ENCODE results near the gene NAGPA. TPM values are rescaled to one million over a fixed set of nuclear protein-coding genes. Genes with fewer than 3 reads are reported as not detected.

Gene NAGPA
- total and polyA plus RNA-seq, 10 of the 15 experiments (the other 5 are each of a cell fraction or from before 2014, with no cell fraction given), result 0.03 to 11.6 (median 6.6) TPM

GRCh38 chr16:5062051-5062450 is 28.3 kb upstream of the NAGPA start (continued):
- TF ChIP-seq CREM (IDR thresholded peaks at IDR 0.05; ENCODE audit: low read depth) (peak; percentile 39; the same call in 1 of the 2 replicates), SREBF2 (IDR thresholded peaks at IDR 0.05; ENCODE audit: low read length) (no peak), SP1 (IDR thresholded peaks at IDR 0.05; ENCODE audit: low read depth, low read length) (peak; percentile 61), BCL11A (IDR thresholded peaks at IDR 0.05; ENCODE audit: low read depth, low read length) (peak; percentile 85), PAX5 (IDR thresholded peaks at IDR 0.05; ENCODE audit: borderline replicate concordance, low read depth, low read length) (peak; percentile 93), IKZF2 (IDR thresholded peaks at IDR 0.05) (peak; percentile 65 to 73), DPF2 (IDR thresholded peaks at IDR 0.05) (peak; percentile 55; the same call in 1 of the 2 replicates), MEF2B (IDR thresholded peaks at IDR 0.05; ENCODE audit: partially characterized antibody, poor library complexity, severe bottlenecking) (peak; percentile 88), PML (IDR thresholded peaks at IDR 0.05; ENCODE audit: low read length) (no peak), NFYB (IDR thresholded peaks at IDR 0.05; ENCODE audit: insufficient read depth, low read depth, low read length) (no peak), MTA2 (IDR thresholded peaks at IDR 0.05; ENCODE audit: low read depth) (peak; percentile 35; the same call in 1 of the 2 replicates), HDGF (IDR thresholded peaks at IDR 0.05) (no peak), MEF2A (IDR thresholded peaks at IDR 0.05; ENCODE audit: insufficient read depth, low read depth, low read length) (peak; percentile 54; the same call in 1 of the 2 replicates), EED (IDR thresholded peaks at IDR 0.05; ENCODE audit: low read depth) (0 out of 2 replicates have a peak, but pooled peaks have one; percentile 18), ZNF274 (IDR thresholded peaks at IDR 0.05; ENCODE audit: insufficient read depth, insufficient read length) (no peak), JUND (IDR thresholded peaks at IDR 0.05; ENCODE audit: low read depth, low read length) (peak; percentile 38; the same call in 1 of the 2 replicates), SPI1 (IDR thresholded peaks at IDR 0.05; ENCODE audit: borderline replicate concordance, insufficient read depth, low read depth, low read length) (peak; percentile 33; the same call in 1 of the 2 replicates)
- TF ChIP-seq, protein P1, sequence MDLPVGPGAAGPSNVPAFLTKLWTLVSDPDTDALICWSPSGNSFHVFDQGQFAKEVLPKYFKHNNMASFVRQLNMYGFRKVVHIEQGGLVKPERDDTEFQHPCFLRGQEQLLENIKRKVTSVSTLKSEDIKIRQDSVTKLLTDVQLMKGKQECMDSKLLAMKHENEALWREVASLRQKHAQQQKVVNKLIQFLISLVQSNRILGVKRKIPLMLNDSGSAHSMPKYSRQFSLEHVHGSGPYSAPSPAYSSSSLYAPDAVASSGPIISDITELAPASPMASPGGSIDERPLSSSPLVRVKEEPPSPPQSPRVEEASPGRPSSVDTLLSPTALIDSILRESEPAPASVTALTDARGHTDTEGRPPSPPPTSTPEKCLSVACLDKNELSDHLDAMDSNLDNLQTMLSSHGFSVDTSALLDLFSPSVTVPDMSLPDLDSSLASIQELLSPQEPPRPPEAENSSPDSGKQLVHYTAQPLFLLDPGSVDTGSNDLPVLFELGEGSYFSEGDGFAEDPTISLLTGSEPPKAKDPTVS (IDR thresholded peaks at IDR 0.05; ENCODE audit: low read depth, low read length), result no peak
- TF ChIP-seq, protein P2, sequence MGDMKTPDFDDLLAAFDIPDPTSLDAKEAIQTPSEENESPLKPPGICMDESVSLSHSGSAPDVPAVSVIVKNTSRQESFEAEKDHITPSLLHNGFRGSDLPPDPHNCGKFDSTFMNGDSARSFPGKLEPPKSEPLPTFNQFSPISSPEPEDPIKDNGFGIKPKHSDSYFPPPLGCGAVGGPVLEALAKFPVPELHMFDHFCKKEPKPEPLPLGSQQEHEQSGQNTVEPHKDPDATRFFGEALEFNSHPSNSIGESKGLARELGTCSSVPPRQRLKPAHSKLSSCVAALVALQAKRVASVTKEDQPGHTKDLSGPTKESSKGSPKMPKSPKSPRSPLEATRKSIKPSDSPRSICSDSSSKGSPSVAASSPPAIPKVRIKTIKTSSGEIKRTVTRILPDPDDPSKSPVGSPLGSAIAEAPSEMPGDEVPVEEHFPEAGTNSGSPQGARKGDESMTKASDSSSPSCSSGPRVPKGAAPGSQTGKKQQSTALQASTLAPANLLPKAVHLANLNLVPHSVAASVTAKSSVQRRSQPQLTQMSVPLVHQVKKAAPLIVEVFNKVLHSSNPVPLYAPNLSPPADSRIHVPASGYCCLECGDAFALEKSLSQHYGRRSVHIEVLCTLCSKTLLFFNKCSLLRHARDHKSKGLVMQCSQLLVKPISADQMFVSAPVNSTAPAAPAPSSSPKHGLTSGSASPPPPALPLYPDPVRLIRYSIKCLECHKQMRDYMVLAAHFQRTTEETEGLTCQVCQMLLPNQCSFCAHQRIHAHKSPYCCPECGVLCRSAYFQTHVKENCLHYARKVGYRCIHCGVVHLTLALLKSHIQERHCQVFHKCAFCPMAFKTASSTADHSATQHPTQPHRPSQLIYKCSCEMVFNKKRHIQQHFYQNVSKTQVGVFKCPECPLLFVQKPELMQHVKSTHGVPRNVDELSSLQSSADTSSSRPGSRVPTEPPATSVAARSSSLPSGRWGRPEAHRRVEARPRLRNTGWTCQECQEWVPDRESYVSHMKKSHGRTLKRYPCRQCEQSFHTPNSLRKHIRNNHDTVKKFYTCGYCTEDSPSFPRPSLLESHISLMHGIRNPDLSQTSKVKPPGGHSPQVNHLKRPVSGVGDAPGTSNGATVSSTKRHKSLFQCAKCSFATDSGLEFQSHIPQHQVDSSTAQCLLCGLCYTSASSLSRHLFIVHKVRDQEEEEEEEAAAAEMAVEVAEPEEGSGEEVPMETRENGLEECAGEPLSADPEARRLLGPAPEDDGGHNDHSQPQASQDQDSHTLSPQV (IDR thresholded peaks at IDR 0.05), result no peak
- TF ChIP-seq, protein P3, sequence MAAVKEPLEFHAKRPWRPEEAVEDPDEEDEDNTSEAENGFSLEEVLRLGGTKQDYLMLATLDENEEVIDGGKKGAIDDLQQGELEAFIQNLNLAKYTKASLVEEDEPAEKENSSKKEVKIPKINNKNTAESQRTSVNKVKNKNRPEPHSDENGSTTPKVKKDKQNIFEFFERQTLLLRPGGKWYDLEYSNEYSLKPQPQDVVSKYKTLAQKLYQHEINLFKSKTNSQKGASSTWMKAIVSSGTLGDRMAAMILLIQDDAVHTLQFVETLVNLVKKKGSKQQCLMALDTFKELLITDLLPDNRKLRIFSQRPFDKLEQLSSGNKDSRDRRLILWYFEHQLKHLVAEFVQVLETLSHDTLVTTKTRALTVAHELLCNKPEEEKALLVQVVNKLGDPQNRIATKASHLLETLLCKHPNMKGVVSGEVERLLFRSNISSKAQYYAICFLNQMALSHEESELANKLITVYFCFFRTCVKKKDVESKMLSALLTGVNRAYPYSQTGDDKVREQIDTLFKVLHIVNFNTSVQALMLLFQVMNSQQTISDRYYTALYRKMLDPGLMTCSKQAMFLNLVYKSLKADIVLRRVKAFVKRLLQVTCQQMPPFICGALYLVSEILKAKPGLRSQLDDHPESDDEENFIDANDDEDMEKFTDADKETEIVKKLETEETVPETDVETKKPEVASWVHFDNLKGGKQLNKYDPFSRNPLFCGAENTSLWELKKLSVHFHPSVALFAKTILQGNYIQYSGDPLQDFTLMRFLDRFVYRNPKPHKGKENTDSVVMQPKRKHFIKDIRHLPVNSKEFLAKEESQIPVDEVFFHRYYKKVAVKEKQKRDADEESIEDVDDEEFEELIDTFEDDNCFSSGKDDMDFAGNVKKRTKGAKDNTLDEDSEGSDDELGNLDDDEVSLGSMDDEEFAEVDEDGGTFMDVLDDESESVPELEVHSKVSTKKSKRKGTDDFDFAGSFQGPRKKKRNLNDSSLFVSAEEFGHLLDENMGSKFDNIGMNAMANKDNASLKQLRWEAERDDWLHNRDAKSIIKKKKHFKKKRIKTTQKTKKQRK (IDR thresholded peaks at IDR 0.05; ENCODE audit: low read depth, low read length), result no peak

All from GM12878 (cell line).